ENCODE data around the gene MOB1A. TPM values are rescaled to one million over a fixed set of nuclear protein-coding genes. Genes with fewer than 3 reads are reported as not detected.

MOB1A gene
- total and polyA plus RNA-seq, 2 of the 13 experiments (the other 11 are each of a cell fraction or from before 2014, with no cell fraction given), result 48.2 to 139 TPM

- TF ChIP-seq PITX1 (CRISPR knock-in tag; IDR thresholded peaks at IDR 0.05) (peak; percentile 71), CCDC6 (CRISPR knock-in tag; IDR thresholded peaks at IDR 0.05) (peak; percentile 97), AFF4 (CRISPR knock-in tag; IDR thresholded peaks at IDR 0.05) (peak; percentile 49), PBX2 (CRISPR knock-in tag; IDR thresholded peaks at IDR 0.05) (peak; percentile 70), PRDM15 (CRISPR knock-in tag; IDR thresholded peaks at IDR 0.05) (peak; percentile 47; the same call in 1 of the 2 replicates), ZFP82 (CRISPR knock-in tag; IDR thresholded peaks at IDR 0.05; ENCODE audit: borderline replicate concordance) (peak; percentile 94), HDAC1 (CRISPR knock-in tag; IDR thresholded peaks at IDR 0.05) (peak; percentile 77), CTCF (CRISPR knock-in tag; IDR thresholded peaks at IDR 0.05) (peak; percentile 85), TBP (CRISPR knock-in tag; IDR thresholded peaks at IDR 0.05) (no peak), ZNF501 (CRISPR knock-in tag; IDR thresholded peaks at IDR 0.05) (peak; percentile 95), FOXO4 (CRISPR knock-in tag; conservative IDR thresholded peaks at IDR 0.05) (0 out of 2 replicates have a peak, but pooled peaks have one; percentile 61), TBL1XR1 (IDR thresholded peaks at IDR 0.05; ENCODE audit: borderline replicate concordance, low read length, partially characterized antibody) (no peak), FOXP4 (CRISPR knock-in tag; IDR thresholded peaks at IDR 0.05) (no peak; the same call in none of the 2 replicates)
Observed at GRCh38 chr2:74198461-74199274, 20.0 kb upstream of the MOB1A start, which contains the start of gene MTHFD2 (continued).
